SJCRH30 (cell line): ENCODE data around the gene ADAMTSL3. TPM values are rescaled to one million over a fixed set of nuclear protein-coding genes. Genes with fewer than 3 reads are reported as not detected.

Source experiments
- DNase-seq, 2 experiments: peaks; one replicate each; pipeline ENCODE4 v3.0.0-alpha.2; 2015 to 2020
- H3K27ac ChIP-seq: fragments of 250-450 bp; sonication (Bioruptor Pico); 2 replicates; pipeline ENCODE4 v1.5.1; 2020; ENCODE audit warnings: mild to moderate bottlenecking, moderate library complexity
- H3K27me3 ChIP-seq: fragments of 250-450 bp; sonication (Bioruptor Pico); 2 replicates; pipeline ENCODE4 v1.5.1; 2020; ENCODE audit warnings: mild to moderate bottlenecking, moderate library complexity
- H3K36me3 ChIP-seq: fragments of 250-450 bp; sonication (Bioruptor Pico); 2 replicates; pipeline ENCODE4 v1.5.1; 2020; ENCODE audit warnings: mild to moderate bottlenecking, moderate library complexity
- H3K4me1 ChIP-seq: fragments of 250-450 bp; sonication (Bioruptor Pico); 2 replicates; pipeline ENCODE4 v1.5.1; 2020; ENCODE audit warnings: mild to moderate bottlenecking, moderate library complexity
- H3K4me3 ChIP-seq: fragments of 250-450 bp; sonication (Bioruptor Pico); 2 replicates; pipeline ENCODE4 v1.5.1; 2020; ENCODE audit warnings: mild to moderate bottlenecking, moderate library complexity
- H3K9me3 ChIP-seq: fragments of 250-450 bp; sonication (Bioruptor Pico); replicated peaks from 2 replicates; pipeline ENCODE4 v1.5.1; 2020; ENCODE audit warnings: mild to moderate bottlenecking, moderate library complexity
- total RNA-seq: library from RNA; depleted of rRNA; stranded (reverse); fragments of >200 nt; shearing (Covaris generic); gene quantifications from 2 replicates; pipeline ENCODE4 v1.2.3, GENCODE V29; 2014

ADAMTSL3 gene
- total RNA-seq, 1 experiment from 2014 or later, result 0.22 TPM

DNA sequence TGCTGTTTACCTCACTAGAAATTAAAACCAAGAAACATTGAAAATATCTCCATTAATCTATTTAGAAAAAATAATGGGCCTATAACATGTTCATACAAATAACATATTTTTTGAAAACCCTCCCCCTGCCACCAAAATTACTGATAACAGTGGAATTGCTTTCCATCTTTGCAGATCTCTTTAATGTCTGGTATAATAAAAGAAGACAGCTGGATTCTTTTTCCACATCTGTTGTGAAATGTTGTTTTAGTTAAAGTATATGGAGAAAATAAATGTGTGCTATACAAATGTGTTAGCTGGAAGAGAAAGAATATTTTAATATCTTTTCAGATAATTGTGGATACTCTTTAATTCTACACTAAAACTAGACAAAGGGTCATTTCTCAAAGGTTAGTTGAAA is 330.7 kb downstream of the ADAMTSL3 start:
- no peaks in the 10 kb centered on the region for H3K4me1 ChIP-seq
- no peak for DNase-seq
- no peaks in the 10 kb centered on the region for H3K36me3 ChIP-seq
- H3K27ac ChIP-seq, result no peak overlapping the region
- no peaks in the 10 kb centered on the region for H3K9me3 ChIP-seq
- H3K27me3 ChIP-seq, result no peaks in the 10 kb centered on the region
- H3K4me3 ChIP-seq, result no peak overlapping the region

DNA sequence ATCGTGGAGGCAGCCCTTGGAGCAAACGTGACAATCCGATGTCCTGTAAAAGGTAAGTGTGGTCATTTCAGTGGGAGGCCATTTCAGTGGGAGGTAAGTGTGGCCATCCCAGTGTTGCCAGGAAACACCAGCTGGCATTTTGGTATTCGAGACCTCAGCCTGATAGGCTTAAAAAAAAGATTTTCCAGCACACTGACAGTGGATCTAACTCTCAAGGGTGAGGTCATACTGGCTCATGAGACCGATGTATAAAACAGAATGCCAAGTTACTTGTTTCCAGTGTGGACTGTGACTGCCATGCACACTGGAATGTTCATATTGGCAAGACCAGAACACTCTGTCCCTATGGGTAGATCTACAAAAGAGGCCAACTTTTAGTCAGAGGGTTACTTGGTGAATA is 337.2 kb downstream of the ADAMTSL3 start:
- Histone ChIP-seq H3K4me3 (no peak overlapping the region), H3K27ac (no peak overlapping the region), H3K4me1 (no peaks in the 10 kb centered on the region), H3K9me3 (no peaks in the 10 kb centered on the region), H3K27me3 (no peaks in the 10 kb centered on the region), H3K36me3 (no peaks in the 10 kb centered on the region)
- peak in 1 of 2 experiments; percentile 12 for DNase-seq

DNA sequence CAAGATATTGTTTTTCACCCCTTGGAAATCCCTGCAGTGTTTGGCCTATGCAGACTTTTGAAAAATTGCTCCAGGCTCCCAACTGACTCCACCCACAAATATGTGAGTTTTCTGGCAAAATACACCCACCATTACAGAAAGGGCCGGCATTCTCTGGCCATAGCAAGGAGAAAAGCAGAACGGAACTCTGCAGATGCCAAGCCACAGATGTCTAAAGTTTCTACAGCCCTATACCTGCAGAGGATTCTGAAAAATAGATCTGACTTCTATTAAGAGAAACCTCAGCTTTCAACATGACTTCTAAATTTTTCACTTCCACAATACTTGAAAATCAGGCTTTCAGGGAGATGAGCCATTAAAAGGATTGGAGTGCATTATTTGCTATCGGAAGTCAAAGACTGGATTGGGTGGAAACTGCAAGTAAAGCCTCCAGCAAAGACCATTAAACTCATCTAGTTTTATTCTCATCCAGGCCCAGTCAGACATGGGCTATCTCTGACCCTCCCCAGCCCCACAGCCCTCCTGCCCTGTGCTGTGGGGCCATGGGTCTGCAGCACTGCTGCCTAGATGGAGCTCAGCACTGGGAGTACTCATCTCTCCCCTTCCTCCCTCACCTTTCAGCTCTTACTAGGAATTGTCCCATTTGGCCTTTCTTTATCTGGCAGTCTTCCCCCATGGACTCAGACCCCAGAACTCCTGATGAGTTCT is 338.6 kb downstream of the ADAMTSL3 start:
- H3K27ac ChIP-seq, result no peak overlapping the region
- no peaks in the 10 kb centered on the region for H3K36me3 ChIP-seq
- 0 out of 2 replicates have a peak, but pooled peaks cover 3% of the 10 kb centered on the region for H3K9me3 ChIP-seq
- no peak for DNase-seq
- no peak overlapping the region for H3K4me3 ChIP-seq
- no peaks in the 10 kb centered on the region for H3K4me1 ChIP-seq
- no peaks in the 10 kb centered on the region for H3K27me3 ChIP-seq

DNA sequence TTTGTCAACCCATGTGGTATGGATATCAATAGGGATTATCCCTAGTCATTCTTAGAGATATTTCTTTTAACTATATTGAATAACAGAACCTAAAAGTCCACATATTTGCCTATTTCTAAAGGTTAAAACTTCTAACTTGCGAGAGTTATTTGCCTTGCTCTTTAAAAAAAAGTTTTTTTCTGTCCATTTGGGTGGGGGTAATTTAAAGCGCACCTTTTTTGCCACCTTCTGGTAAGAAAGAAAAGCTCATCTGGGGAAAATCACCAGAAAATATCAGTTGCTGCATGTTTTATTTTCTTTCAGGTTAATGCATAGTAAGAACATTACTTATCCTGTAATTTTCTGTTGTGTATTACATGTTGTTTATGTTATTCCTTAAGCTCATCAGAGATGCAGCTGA is 339.7 kb downstream of the ADAMTSL3 start:
- Histone ChIP-seq H3K4me1 (no peaks in the 10 kb centered on the region), H3K9me3 (0 out of 2 replicates have a peak, but pooled peaks cover 3% of the 10 kb centered on the region), H3K36me3 (no peaks in the 10 kb centered on the region), H3K4me3 (no peak overlapping the region), H3K27me3 (no peaks in the 10 kb centered on the region), H3K27ac (no peak overlapping the region)
- DNase-seq, result no peak

DNA sequence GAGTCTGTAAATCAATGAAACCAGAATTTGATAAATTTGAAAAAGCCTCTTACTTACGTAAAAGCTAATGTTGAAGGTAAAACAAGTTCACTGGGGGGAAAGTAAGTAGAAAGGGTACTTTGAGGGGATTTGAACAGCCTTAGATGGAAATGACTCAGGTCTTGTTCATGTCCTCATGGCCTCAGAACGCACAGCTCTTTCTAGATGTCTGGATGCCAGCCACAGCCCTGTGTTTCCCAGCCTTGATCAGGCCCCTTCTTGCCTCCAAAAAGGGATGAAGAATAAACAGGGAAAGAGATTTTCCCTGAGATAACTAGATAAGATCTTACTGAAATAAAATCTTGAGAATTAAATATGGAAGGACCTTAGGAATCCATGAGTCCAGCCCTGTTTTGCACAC is 344.6 kb downstream of the ADAMTSL3 start:
- Histone ChIP-seq H3K4me1 (peaks cover 16% of the 10 kb centered on the region), H3K9me3 (0 out of 2 replicates have a peak, but pooled peaks cover 3% of the 10 kb centered on the region), H3K27me3 (no peaks in the 10 kb centered on the region), H3K4me3 (no peak overlapping the region), H3K36me3 (no peaks in the 10 kb centered on the region), H3K27ac (no peak overlapping the region)
- DNase-seq, result no peak

DNA sequence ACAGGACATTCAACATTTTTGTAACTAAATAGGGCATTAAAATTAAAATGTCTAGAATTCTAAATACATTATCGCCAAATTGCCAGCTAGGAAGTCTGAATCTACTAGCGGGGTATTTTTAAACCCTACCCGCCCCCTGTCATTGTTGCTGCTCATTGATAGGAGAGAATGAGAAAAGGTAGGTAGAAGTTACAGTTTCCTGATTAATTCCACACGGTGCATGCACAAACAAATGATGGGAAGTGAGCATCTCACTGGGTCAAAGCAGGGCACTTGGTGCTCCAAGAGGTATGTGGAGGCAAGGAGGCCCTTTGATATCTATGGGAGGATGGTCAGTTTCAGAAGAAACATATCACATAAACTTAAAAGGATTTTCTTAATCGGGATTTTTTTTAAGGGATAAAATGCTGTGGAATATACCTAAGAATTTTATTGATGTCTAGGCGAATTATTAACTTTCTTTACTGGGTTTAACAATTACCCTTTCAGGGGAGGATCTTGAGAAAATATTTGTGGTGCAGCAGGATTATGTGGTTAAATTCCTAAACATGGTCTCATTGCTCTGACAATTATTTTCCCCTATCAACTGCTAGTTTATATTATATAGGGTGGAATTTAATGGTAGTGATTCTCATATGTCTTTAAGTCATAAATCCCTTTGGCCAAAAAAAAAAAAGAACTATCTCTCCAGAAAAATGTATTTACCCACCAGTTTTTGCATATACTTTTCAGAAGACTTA is 345.6 kb downstream of the ADAMTSL3 start:
- DNase-seq, result peak; percentile 27 to 64
- H3K27ac ChIP-seq, result peak overlapping the region; percentile 15; the same call in 1 of the 2 replicates
- 0 out of 2 replicates have a peak, but pooled peaks cover 3% of the 10 kb centered on the region for H3K9me3 ChIP-seq

DNA sequence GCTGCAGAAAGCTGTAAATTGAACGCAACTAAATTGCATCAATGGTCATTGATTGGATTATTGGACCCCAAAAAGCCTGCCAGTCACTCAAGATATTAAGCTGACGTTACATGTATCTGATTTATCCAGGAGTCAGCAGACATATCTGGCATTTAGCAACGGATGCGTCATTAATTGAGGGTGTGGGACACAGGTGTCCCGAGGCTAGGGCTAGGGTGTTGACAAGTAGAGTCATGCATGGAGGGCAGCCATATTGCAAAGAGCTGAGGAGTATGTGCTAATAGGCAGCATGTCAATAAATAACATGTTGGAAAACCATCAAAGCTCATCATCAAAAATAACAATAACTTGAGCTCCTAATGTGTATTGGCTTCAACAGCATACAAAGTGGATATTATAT is 347.1 kb downstream of the ADAMTSL3 start:
- Histone ChIP-seq H3K4me1 (peaks cover 16% of the 10 kb centered on the region), H3K27ac (no peak overlapping the region), H3K4me3 (no peak overlapping the region), H3K36me3 (no peaks in the 10 kb centered on the region), H3K9me3 (0 out of 2 replicates have a peak, but pooled peaks cover 3% of the 10 kb centered on the region), H3K27me3 (no peaks in the 10 kb centered on the region)
- DNase-seq, result no peak

More for the DNA sequence above, 345.6 kb downstream of the ADAMTSL3 start:
- no peaks in the 10 kb centered on the region for H3K36me3 ChIP-seq
- H3K4me3 ChIP-seq, result no peak overlapping the region
- H3K4me1 ChIP-seq, result peaks cover 16% of the 10 kb centered on the region
- H3K27me3 ChIP-seq, result no peaks in the 10 kb centered on the region

DNA sequence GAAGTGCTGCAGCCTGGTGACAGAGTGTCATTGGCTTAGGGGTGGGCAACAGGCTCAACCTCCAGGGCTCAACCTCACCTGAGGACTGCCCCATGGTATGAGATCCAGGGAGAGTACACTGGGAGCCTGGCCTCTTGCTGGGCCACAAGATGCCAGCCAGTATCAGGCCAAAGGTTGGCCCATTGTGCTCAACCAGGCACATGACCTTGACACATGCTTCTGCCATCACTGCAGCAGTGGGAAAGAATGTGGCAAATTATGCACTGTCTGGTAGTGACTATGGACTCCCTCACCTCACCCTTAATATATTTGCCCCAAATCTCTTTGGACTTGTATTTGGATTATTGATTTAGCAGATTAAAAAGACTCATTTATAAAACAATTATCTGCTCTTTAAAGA is 347.7 kb downstream of the ADAMTSL3 start:
- DNase-seq, result no peak
- H3K27ac ChIP-seq, result no peak overlapping the region

DNA sequence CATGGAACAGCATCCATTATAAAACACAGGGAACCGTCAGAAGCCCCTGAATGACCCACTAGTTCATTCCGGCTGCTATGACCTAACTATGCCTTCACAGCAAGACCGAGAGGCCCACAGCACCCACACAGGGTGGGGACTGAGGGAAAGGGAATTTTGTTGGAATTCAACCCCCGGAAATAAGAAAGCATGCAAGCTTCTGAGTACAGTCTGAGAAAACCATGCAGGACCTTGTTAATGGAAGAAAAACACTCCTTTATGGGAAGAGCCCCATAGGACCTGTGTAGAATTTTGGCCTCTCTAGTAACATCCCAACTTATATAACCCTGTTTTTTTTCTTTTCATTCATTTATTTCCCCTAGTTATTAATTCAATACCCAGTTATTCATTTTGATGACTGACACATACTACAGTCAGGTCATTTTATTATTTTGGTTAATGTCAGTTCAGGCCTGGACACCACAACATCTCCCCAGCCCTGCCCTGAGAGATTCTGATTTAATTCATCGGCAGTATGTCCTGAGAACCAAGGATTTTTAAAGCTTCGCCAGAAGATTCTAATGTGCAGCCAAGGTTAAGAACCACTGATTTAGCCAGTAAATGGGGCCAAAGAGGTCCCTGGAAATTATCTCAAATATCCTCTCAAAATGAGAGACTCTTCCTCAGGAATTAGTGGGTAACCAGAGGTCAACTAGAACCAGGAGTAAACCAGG is 350.0 kb downstream of the ADAMTSL3 start:
- Histone ChIP-seq H3K4me3 (no peak overlapping the region), H3K36me3 (no peaks in the 10 kb centered on the region), H3K4me1 (peaks cover 16% of the 10 kb centered on the region), H3K9me3 (no peaks in the 10 kb centered on the region), H3K27me3 (no peaks in the 10 kb centered on the region), H3K27ac (no peak overlapping the region)
- DNase-seq, result no peak

More for the DNA sequence above, 347.7 kb downstream of the ADAMTSL3 start:
- Histone ChIP-seq H3K9me3 (0 out of 2 replicates have a peak, but pooled peaks cover 3% of the 10 kb centered on the region), H3K4me1 (peaks cover 16% of the 10 kb centered on the region), H3K36me3 (no peaks in the 10 kb centered on the region), H3K4me3 (no peak overlapping the region), H3K27me3 (no peaks in the 10 kb centered on the region)

DNA sequence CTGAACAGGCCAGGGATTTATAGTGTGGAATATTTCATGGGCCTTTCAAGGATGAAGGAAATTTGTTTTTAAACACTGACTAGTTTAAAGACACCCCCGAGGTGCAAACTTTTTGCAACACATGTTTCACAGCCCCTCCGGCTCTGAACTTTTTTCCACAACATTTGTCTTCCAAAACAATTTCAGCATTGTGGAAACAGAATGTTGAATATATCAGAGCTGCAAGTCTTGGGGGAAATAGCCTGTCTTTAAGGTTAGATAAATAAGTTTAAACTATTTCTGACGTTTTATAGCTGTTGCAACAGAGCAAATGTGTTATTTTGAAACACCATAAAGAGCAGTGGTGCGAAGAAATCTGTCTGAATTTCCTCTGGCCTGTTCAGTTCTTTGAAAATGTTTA is 352.5 kb downstream of the ADAMTSL3 start:
- no peak overlapping the region for H3K4me3 ChIP-seq
- no peaks in the 10 kb centered on the region for H3K9me3 ChIP-seq
- H3K36me3 ChIP-seq, result no peaks in the 10 kb centered on the region; the same call in 1 of the 2 replicates
- H3K27me3 ChIP-seq, result no peaks in the 10 kb centered on the region
- H3K4me1 ChIP-seq, result no peaks in the 10 kb centered on the region
- H3K27ac ChIP-seq, result no peak overlapping the region
- DNase-seq, result no peak

DNA sequence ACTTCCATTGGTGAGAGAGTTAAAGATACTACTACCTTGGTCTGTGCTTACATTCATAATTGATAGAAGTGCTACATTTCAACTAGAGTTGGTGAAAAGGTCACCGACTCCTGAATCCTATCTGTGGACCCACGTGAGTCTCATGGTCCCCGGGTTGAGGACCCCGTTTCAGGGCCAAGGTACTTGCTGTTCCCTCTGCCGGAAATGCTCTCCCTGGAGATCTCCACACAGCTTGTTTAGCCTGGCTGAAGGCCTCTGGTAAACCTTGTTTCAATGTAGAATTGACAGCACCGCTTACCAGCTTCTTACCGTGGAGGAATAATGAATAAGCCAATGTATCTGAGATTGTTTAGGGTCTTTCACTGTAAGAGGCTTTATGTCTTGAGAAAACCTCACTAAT is 355.7 kb downstream of the ADAMTSL3 start:
- DNase-seq, result no peak
- H3K36me3 ChIP-seq, result no peaks in the 10 kb centered on the region; the same call in 1 of the 2 replicates
- no peaks in the 10 kb centered on the region for H3K4me1 ChIP-seq
- H3K4me3 ChIP-seq, result no peak overlapping the region
- H3K27me3 ChIP-seq, result no peaks in the 10 kb centered on the region
- no peaks in the 10 kb centered on the region for H3K9me3 ChIP-seq
- H3K27ac ChIP-seq, result no peak overlapping the region

DNA sequence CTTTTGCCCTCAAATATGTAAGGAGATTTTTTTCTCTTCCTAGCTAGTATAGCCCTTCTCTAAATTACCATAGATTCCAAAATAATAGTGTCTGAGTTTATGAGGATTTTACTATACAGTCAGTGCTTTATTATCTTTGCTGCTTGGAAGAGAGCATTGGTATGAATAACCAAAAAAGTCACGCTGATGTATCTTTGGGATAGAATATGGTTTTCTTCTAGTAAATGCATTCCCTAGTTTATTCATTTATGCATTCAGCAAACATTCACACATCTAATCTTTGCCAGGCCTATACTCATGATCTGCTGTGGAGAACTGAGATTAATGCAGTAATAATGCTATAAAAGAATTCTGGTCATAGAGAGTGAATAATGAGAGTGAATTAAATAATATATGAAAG is 356.3 kb downstream of the ADAMTSL3 start:
- no peaks in the 10 kb centered on the region for H3K9me3 ChIP-seq

DNA sequence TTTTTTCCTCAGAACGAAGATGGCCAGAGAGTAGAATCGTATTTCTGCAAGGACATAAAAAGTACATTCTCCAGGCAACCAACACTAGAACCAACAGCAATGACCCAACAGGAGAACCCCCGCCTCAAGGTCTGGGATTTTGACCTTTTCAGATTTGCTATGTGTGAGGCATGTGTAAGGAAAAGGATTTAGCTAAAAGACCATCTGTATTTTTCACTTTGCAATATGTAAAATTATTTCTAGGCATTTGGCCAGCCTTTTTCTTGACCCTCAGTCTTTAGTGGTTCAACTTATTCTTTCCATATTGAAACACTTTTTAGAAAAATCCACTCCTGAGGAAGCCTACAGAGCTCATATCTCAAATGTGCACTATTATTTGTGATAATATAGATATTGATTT is 362.4 kb downstream of the ADAMTSL3 start:
- Histone ChIP-seq H3K27me3 (no peaks in the 10 kb centered on the region), H3K36me3 (no peaks in the 10 kb centered on the region), H3K4me1 (no peaks in the 10 kb centered on the region), H3K4me3 (no peak overlapping the region), H3K27ac (no peak overlapping the region), H3K9me3 (no peaks in the 10 kb centered on the region)
- DNase-seq, result no peak

More for the DNA sequence above, 356.3 kb downstream of the ADAMTSL3 start:
- no peak overlapping the region for H3K4me3 ChIP-seq
- H3K27ac ChIP-seq, result no peak overlapping the region
- H3K4me1 ChIP-seq, result no peaks in the 10 kb centered on the region
- no peaks in the 10 kb centered on the region; the same call in 1 of the 2 replicates for H3K36me3 ChIP-seq
- no peaks in the 10 kb centered on the region for H3K27me3 ChIP-seq
- DNase-seq, result no peak

DNA sequence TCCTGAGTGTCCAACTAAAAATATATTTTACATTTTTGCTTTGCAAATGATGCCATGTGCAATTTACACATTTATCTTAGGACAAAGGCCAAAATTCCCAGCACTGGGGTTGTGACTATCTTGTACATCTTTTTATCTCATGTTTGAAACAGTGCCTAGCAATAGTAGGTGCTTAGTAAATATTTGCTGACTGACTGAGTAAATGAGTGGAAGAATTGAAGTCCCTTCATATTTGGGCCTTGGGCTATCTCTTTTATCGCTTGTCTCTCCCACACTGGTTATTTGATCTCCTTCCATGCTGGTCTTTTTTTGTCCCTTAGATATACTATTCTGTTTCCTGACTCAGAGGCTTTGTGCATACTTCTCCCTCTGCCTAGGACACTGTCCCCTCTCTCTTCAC is 368.6 kb downstream of the ADAMTSL3 start:
- no peak overlapping the region for H3K4me3 ChIP-seq
- no peaks in the 10 kb centered on the region for H3K4me1 ChIP-seq
- H3K36me3 ChIP-seq, result no peaks in the 10 kb centered on the region
- no peaks in the 10 kb centered on the region for H3K27me3 ChIP-seq
- DNase-seq, result no peak
- H3K9me3 ChIP-seq, result peaks cover 7% of the 10 kb centered on the region; the same call in 1 of the 2 replicates
- H3K27ac ChIP-seq, result no peak overlapping the region

DNA sequence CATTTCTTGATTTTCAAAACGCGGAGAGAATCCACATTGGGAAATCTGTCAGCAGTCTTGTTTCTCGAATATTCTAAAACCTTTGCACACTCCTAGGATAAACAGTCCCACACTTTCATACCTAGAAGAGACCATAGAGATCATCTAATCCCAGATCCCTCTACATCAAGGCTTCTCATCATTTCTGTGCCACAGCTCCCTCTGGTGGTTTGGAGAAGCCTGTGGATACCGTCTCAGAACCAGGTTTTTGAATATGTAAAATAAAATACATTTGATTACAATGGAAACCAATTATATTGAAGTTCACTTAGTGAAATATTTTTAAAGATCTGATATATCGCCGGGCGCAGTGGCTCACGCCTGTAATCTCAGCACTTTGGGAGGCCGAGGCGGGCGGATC is 369.7 kb downstream of the ADAMTSL3 start:
- Histone ChIP-seq H3K4me3 (no peak overlapping the region), H3K36me3 (no peaks in the 10 kb centered on the region), H3K9me3 (peaks cover 7% of the 10 kb centered on the region; the same call in 1 of the 2 replicates), H3K27ac (no peak overlapping the region), H3K4me1 (no peaks in the 10 kb centered on the region), H3K27me3 (no peaks in the 10 kb centered on the region)
- peak; percentile 42 to 73 for DNase-seq
